ENCODE measurements around the gene SLC22A5. TPM values are rescaled to one million over a fixed set of nuclear protein-coding genes. Genes with fewer than 3 reads are reported as not detected.

Gene SLC22A5
- polyA plus RNA-seq (14.8 to 23.0 TPM (median 21.5 TPM) in 3 replicates), polyA minus RNA-seq (43.5 to 54.4 TPM (median 46.9 TPM) in 3 replicates)
- 2.4 TPM for polyA plus RNA-seq (2011; ENCODE audit: low read depth)
- 9.5 and 17.4 TPM in 2 replicates for polyA plus RNA-seq (2011; cell fraction: cytosol; rRNA removed)
- 56.3 and 66.2 TPM in 2 replicates for polyA plus RNA-seq (2011; cell fraction: nucleus; rRNA removed)
- 7.7 and 9.6 TPM in 2 replicates for polyA plus RNA-seq (2012; ENCODE audit: low replicate concordance)
- 18.8 TPM for polyA minus RNA-seq (2011; cell fraction: cytosol; rRNA and poly(A)+ RNA removed)
- 29.9 and 37.5 TPM in 2 replicates for polyA minus RNA-seq (2011; cell fraction: nucleus; rRNA and poly(A)+ RNA removed)

- H3K27me3 ChIP-seq (ENCODE audit: control insufficient read depth, extremely low read depth, insufficient read depth, low read length), result no peaks in the 10 kb centered on the region
- no peak for TF ChIP-seq EZH2 (IDR thresholded peaks at IDR 0.05; ENCODE audit: low read length)
- no peak for TF ChIP-seq CTCF (optimal IDR thresholded peaks at IDR 0.05 in 1 of 3, IDR thresholded peaks at IDR 0.05 in 1 of 3, conservative IDR thresholded peaks at IDR 0.05 in 1 of 3; ENCODE audit: extremely low read depth in 1 of 3, insufficient read depth in 2 of 3, low read length in 3 of 3)
- H3K4me2 ChIP-seq (ENCODE audit: control insufficient read depth, extremely low read depth, insufficient read depth, low read depth, low read length), result peak within 1 kb of the TSS; percentile 84
- H4K20me1 ChIP-seq (ENCODE audit: control insufficient read depth, extremely low read depth, insufficient read depth, low read length), result no peaks in the 10 kb centered on the region
- H3K4me3 ChIP-seq (ENCODE audit: control insufficient read depth in 2 of 3, extremely low read depth in 1 of 3, insufficient read depth in 2 of 3, low read depth in 1 of 3, low read length in 3 of 3), result peak within 1 kb of the TSS; percentile 58 to 88 (median 80)
- peaks cover 49% of the 10 kb centered on the region for H3K79me2 ChIP-seq (ENCODE audit: control insufficient read depth, insufficient read depth, low read length)
- peaks cover 0 to 2% of the 10 kb centered on the region in 2 experiments for H3K36me3 ChIP-seq (ENCODE audit: control insufficient read depth in 2 of 2, extremely low read depth in 1 of 2, insufficient read depth in 2 of 2, low read length in 2 of 2)
- DNase-seq (ENCODE audit: low read depth, low spot score) (no peak), FAIRE-seq (no peak)
- peak within 1 kb of the TSS; percentile 90 for H3K27ac ChIP-seq (ENCODE audit: control insufficient read depth, insufficient read depth, low read length)
- H3K9ac ChIP-seq (ENCODE audit: control insufficient read depth, extremely low read depth, insufficient read depth, low read length), result peak within 1 kb of the TSS; percentile 94
- H3K9me3 ChIP-seq (ENCODE audit: control insufficient read depth, low read depth, low read length), result no peaks in the 10 kb centered on the region
- H3K9me1 ChIP-seq (ENCODE audit: control insufficient read depth, extremely low read depth, insufficient read depth, low read length), result peaks cover 2% of the 10 kb centered on the region
- dilution Hi-C loops (cut with MboI; ENCODE audit: extremely low pct_ligation_motif_present, low sequenced_read_pairs), result no loop called here
- peaks cover 38% of the 10 kb centered on the region for H3K4me1 ChIP-seq (ENCODE audit: control insufficient read depth, extremely low read depth, insufficient read depth, low read length)
- H2AFZ ChIP-seq (ENCODE audit: control insufficient read depth, low read length), result peak within 1 kb of the TSS; percentile 84
Observed at GRCh38 chr5:132369474-132370180, at the start of gene SLC22A5. SLC22A5 (plus strand) TSS chr5:132369710; CDS start chr5:132369973, 263 bp downstream.

- H3K4me3 ChIP-seq (ENCODE audit: control insufficient read depth in 2 of 3, extremely low read depth in 1 of 3, insufficient read depth in 2 of 3, low read depth in 1 of 3, low read length in 3 of 3), result no peak overlapping the region
- H3K27me3 ChIP-seq (ENCODE audit: control insufficient read depth, extremely low read depth, insufficient read depth, low read length), result no peaks in the 10 kb centered on the region
- H3K9me3 ChIP-seq (ENCODE audit: control insufficient read depth, low read depth, low read length), result no peaks in the 10 kb centered on the region
- H3K4me1 ChIP-seq (ENCODE audit: control insufficient read depth, extremely low read depth, insufficient read depth, low read length), result peaks cover 6% of the 10 kb centered on the region
- TF ChIP-seq EZH2 (IDR thresholded peaks at IDR 0.05; ENCODE audit: low read length) (no peak), CTCF (optimal IDR thresholded peaks at IDR 0.05 in 1 of 3, IDR thresholded peaks at IDR 0.05 in 1 of 3, conservative IDR thresholded peaks at IDR 0.05 in 1 of 3; ENCODE audit: extremely low read depth in 1 of 3, insufficient read depth in 2 of 3, low read length in 3 of 3) (no peak)
- no peaks in the 10 kb centered on the region for H3K79me2 ChIP-seq (ENCODE audit: control insufficient read depth, insufficient read depth, low read length)
- H3K9ac ChIP-seq (ENCODE audit: control insufficient read depth, extremely low read depth, insufficient read depth, low read length), result no peak overlapping the region
- FAIRE-seq, result no peak
- H4K20me1 ChIP-seq (ENCODE audit: control insufficient read depth, extremely low read depth, insufficient read depth, low read length), result no peaks in the 10 kb centered on the region
- H3K36me3 ChIP-seq (ENCODE audit: control insufficient read depth in 2 of 2, extremely low read depth in 1 of 2, insufficient read depth in 2 of 2, low read length in 2 of 2), result peaks cover 12 to 17% of the 10 kb centered on the region in 2 experiments
- H2AFZ ChIP-seq (ENCODE audit: control insufficient read depth, low read length), result no peak overlapping the region
- H3K27ac ChIP-seq (ENCODE audit: control insufficient read depth, insufficient read depth, low read length), result no peak overlapping the region
- DNase-seq (ENCODE audit: low read depth, low spot score), result no peak
- no peaks in the 10 kb centered on the region for H3K9me1 ChIP-seq (ENCODE audit: control insufficient read depth, extremely low read depth, insufficient read depth, low read length)
- H3K4me2 ChIP-seq (ENCODE audit: control insufficient read depth, extremely low read depth, insufficient read depth, low read depth, low read length), result no peak overlapping the region
- dilution Hi-C loops (cut with MboI; ENCODE audit: extremely low pct_ligation_motif_present, low sequenced_read_pairs), result no loop called here
Observed at GRCh38 chr5:132319975-132320374, 49.5 kb upstream of the SLC22A5 start.

All from keratinocyte (primary cell).